CD4-positive, alpha-beta T cell treated with Interleukin-15 for 1 hour (primary cell): ENCODE measurements around the gene CCDC60.

Source experiments
- DNase-seq: peaks from one replicate; pipeline ENCODE4 v3.0.0-alpha.2; 2020

CCDC60 gene

GRCh38 chr12:119334430-119335170, at the start of gene CCDC60:
Gene CCDC60, plus strand, starts transcription at chr12:119334729. Its CDS starts 448 bp downstream, at chr12:119335177.
- no peak for DNase-seq

- DNase-seq: no peak
Observed at GRCh38 chr12:119288576-119288975, 46.0 kb upstream of the CCDC60 start.

- DNase-seq: no peak
Observed at GRCh38 chr12:119292893-119293630, 41.5 kb upstream of the CCDC60 start.

- no peak for DNase-seq
Observed at GRCh38 chr12:119294211-119294610, 40.3 kb upstream of the CCDC60 start.

- no peak for DNase-seq
Observed at GRCh38 chr12:119296535-119296934, 38.0 kb upstream of the CCDC60 start.

GRCh38 chr12:119299130-119299529, 35.4 kb upstream of the CCDC60 start:
- no peak for DNase-seq

- no peak for DNase-seq
Observed at GRCh38 chr12:119301379-119301778, 33.1 kb upstream of the CCDC60 start.

- no peak for DNase-seq
Observed at GRCh38 chr12:119302451-119303080, 32.0 kb upstream of the CCDC60 start.

GRCh38 chr12:119306593-119306992, 27.9 kb upstream of the CCDC60 start:
- no peak for DNase-seq

GRCh38 chr12:119307747-119308146, 26.8 kb upstream of the CCDC60 start:
- no peak for DNase-seq

GRCh38 chr12:119308708-119309456, 25.6 kb upstream of the CCDC60 start:
- no peak for DNase-seq

- DNase-seq: no peak
Observed at GRCh38 chr12:119311878-119312277, 22.7 kb upstream of the CCDC60 start.

GRCh38 chr12:119312904-119313303, 21.6 kb upstream of the CCDC60 start:
- DNase-seq: no peak

GRCh38 chr12:119314290-119314689, 20.2 kb upstream of the CCDC60 start:
- no peak for DNase-seq

GRCh38 chr12:119319638-119320037, 14.9 kb upstream of the CCDC60 start:
- DNase-seq: no peak

- no peak for DNase-seq
Observed at GRCh38 chr12:119320678-119321077, 13.9 kb upstream of the CCDC60 start.

- DNase-seq: no peak
Observed at GRCh38 chr12:119322301-119322723, 12.2 kb upstream of the CCDC60 start.

GRCh38 chr12:119325813-119326212, 8.7 kb upstream of the CCDC60 start:
- no peak for DNase-seq

GRCh38 chr12:119326341-119326740, 8.2 kb upstream of the CCDC60 start:
- no peak for DNase-seq

- no peak for DNase-seq
Observed at GRCh38 chr12:119327471-119327870, 7.1 kb upstream of the CCDC60 start.

- DNase-seq: no peak
Observed at GRCh38 chr12:119328111-119328510, 6.4 kb upstream of the CCDC60 start.

GRCh38 chr12:119338593-119339363, 4.2 kb downstream of the CCDC60 start:
- DNase-seq: no peak
